T-helper 9 cell (primary cell): Measurements from ENCODE around the gene NFKB2.

Experiments used
- DNase-seq: peaks from one replicate; pipeline ENCODE4 v3.0.0-alpha.2; 2020

The NFKB2 gene

DNA sequence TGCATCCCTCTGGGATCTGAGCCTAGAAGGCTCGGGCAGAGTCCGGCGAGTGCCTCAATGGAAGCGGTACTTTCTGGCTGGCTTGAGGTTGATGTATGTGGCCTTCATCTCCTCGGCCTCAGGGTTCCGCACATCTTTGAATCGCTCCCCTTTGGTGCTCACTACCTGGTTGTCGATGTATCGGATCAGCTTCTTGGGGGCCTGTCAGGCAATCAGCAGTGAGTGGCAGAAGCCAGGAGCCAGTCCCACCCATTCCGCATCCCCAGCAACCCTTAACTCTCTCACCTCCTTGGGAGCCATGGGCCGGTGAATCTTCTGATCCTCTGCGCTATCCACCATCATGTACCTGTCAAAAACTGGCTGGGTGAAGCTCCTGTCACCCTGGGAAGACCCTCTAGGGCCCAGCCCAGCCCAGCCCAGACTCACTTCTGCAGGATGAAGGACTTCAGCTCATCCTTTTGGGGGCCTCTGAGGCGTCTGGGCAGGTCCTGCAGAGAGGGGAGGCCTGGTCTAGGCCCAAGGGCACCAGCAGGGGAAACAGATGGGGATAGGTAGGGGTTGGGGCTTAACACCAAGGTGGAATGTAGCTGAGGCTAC lies 28.0 kb downstream of the NFKB2 start:
- no peak for DNase-seq

DNA sequence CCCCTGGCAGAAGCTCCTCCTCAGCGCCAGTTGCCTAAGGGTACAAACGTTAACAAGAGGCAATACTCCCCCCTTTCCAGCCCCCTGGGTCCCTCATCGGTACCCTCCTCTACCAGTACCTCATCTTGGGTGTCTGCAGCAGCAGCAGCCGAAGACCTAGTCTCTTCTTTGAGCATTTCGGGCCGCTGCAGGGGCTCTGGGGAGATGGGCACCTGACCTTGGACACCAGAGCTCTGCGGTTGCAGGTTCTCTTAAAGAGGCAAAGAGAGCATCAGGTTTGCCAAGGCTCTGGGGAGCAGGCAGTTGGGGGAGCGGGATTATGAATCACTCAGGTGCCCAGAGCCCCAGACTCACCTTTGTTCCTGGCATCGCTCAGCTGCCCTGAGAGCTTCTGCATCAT lies 28.6 kb downstream of the NFKB2 start:
- no peak for DNase-seq

DNA sequence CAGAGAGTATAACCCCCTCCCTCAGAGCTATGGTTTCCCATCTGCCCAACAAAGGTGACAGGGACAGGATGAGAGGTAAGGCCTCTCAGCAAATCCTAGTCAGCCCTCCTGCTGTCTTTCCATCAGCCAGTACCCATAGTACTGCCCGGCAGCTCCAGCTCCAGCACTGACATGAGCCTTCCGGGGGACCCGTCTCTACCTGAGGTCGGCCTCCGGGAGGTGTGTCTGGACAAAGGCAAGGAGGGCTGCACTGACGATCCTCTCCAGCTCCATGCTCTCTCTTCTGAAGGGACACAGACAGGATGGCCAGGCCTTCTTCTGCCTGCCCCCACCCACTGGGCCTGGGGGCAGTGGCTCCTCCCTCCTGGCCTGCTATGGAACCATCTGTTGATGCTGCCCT lies 29.4 kb downstream of the NFKB2 start:
- DNase-seq, result no peak

DNA sequence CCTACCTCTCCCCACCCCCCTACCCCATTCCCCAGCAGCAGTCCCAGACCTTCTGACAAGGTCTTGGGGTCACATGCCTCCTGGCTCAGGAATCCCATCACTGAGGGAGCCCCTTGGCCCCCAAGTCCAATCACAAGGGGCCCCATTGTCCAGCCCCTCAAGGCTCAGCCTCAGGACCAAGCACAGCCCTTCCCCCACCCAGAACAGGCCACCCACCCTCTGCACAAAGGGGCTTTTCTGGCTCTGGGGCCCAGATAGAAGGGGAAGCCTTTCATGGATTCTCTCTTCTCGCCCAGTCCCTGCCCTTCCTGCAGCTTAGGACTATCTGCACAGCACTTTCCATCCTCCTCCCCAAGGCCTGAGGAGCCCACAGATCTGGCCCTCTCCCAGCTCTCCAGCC lies 29.9 kb downstream of the NFKB2 start:
- DNase-seq, result no peak

DNA sequence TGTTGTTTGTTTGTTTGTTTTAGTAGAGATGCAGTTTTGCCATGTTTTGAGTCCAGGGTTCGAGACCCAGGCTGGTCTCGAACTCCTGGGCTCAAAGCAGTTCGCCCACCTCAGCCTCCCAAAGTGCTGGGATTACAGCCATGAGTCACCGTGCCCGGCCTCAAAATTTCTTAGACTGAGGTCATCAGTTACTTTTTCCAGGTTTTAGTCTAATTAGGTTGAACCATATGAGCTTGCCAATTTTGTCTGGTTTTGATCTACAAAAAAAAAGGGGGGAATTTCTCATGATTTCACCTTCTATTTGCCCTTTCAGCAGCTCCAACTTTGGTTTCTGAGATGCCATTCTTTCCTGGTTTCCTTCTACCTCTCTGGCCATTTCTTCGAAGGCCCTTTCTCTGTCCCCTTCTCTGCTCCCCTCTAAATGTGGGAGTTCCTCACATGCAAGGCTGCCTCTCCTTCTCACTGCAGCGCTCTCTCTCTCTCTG lies 31.3 kb downstream of the NFKB2 start:
- no peak for DNase-seq

DNA sequence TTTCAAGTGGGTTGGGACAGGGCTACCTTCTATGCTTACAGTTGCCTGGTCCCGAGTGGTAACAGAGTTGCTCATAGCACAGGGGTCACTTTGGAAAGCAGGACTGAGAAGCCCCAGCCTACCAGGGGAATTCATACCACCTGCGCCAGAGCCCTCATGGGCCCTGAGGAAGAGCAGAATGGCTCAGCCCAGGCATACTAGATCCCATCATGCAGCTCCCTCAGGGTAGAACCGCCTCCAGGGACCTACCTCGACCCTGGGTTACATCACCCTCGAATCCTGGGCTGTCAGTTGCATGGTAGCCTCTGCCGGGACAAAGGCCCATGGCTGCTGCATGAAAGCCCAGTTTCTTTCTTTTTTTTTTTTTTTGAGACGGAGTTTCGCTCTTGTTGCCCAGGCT lies 34.0 kb downstream of the NFKB2 start:
- DNase-seq, result no peak

DNA sequence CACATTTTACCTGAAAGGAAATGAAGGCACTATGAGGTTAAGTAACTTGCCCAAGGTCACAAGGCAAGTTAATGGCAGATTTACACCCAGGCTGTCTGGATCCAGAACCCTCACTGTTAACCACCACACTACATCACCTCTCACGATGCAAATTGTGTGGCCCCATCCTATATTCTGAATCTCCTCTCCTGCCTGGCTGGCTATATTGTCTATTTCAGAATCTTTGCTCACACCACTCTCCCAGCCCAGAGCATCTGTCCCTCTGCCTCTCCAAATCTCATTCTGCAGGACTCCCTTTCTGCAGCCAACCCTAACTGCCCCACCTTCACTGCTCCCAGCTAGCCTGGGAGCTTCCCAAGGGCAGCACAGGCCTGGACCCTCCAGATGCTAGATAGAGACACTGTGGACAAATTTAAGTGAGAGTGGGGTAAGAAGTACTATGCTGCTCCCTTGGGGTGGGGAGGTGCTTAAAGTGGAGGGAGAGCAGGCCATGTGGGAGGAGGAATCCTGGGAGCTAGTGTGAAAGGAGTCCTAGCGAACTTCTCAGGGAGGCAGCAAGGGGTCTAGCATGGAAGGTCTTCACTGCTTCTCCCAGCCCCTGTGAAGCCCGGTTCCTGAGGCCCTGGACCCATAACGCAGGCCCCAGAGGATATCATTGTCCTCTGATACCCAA lies 36.1 kb downstream of the NFKB2 start:
- no peak for DNase-seq

DNA sequence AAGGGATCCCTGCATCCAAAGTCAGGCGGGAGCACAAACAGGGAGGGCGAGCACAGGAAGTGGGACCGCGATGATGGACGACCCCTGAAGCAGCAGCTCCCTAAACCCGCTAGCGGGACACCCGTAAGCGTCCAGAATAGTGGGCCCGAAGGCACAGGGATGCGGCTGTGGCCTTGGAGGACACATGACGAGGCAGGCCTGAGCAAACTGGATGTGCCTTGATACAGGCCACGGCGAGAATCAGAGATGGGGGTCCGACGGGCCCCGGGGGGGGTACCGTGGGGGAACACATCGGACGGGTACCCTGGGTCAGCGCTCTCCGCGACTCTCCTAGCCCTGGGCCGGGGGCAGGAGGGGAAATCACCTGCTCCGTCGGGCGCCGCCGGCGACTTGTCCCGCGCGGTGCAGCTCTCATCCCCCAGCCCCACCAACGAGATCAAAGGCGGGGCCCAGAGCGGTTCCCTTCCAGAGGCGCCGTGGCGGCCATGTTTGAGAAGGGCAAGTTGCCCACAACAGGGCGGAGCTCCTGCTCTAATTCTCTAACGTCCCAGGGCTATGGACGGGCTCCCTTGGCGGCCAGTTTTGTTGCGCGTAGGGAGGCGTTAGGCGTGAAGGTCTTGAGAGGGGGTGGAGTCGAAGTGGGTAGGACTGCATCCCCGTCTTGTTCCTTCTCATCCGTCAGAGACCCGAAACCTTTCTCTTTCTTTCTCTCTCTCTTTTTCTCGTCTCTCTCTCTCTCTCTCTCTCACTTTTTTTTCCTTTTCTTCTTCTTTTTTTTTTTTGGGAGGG lies 36.9 kb downstream of the NFKB2 start, which contains the start of gene CUEDC2:
CUEDC2 (minus strand) TSS at position 413 of the 789 bp plus-strand sequence. CDS start 7,386 bp downstream, outside the sequence.
- DNase-seq, result peak; percentile 95

DNA sequence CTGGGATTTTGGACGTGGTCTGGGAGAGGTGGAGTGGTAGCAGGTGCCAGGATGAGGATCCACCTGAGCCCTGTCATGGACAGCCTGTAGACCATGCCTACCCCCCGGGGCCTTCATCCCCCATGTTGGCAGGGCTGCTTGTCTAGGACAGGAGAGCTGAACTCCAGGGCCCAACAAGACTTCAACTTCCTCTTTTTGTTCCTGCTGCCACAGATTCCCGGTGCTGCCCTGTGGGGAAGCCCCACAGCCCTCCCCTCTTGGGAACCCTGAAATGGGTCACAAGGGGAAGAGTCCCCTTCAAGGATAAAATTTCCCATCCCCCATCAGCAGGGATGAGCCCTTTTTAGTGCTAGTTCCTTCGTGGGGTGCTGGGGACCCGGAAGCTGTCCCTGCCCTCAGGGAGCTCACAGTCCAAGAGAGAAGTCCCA lies 38.1 kb downstream of the NFKB2 start:
- DNase-seq, result no peak

DNA sequence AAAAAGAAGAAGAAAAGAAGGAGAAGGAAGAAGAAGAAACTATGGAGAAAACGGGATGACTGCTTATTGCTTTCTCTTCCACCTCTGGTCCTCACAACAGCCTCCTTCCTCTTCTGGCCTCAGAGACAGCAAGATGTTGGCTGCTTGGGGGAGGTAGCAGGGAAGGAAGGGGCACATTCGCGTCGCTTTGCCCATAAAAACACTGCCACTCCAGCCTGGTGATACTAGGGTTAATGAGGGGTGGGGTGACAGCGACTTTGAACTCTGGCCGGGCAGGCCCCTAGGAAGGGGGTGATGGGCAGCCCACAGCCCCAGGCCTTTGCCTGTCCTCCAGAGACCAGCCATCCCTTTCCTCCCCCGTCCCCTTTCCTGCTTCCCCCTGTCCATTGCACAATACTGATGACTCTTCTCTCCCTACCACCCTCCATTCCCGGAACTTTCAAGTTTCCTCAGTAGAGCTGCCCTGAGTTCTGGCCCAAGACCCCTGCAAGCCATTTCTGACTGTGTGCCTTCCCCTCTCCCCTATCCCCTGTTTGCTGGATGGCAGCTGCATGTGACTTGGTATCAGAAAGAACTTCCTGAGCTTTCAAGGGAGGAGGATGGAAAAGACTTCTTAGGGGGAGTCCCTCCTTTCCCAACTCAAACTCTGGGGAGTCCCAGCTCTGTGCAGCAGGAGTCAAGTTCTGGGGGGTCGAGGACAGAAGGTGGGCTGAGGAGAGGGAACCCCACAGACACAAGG lies 39.1 kb downstream of the NFKB2 start:
- DNase-seq, result no peak

DNA sequence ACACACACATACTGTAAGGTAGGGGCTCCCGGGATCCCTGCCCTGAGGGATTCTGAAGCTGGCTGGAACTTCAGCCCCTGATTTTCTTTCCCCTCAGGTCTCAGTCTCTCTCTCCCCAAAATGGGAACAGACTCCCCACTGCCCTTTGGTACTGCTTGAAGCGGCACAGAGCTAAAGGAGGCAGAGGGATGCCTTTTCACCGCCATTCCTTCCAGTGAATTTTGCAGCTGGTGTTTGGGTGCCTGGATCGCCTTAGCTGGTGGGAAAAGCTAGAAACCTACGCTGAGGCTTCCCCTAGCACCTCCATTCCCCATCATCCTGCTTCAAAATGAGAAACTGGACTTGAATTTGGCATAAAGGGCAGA lies 39.6 kb downstream of the NFKB2 start:
- no peak for DNase-seq

DNA sequence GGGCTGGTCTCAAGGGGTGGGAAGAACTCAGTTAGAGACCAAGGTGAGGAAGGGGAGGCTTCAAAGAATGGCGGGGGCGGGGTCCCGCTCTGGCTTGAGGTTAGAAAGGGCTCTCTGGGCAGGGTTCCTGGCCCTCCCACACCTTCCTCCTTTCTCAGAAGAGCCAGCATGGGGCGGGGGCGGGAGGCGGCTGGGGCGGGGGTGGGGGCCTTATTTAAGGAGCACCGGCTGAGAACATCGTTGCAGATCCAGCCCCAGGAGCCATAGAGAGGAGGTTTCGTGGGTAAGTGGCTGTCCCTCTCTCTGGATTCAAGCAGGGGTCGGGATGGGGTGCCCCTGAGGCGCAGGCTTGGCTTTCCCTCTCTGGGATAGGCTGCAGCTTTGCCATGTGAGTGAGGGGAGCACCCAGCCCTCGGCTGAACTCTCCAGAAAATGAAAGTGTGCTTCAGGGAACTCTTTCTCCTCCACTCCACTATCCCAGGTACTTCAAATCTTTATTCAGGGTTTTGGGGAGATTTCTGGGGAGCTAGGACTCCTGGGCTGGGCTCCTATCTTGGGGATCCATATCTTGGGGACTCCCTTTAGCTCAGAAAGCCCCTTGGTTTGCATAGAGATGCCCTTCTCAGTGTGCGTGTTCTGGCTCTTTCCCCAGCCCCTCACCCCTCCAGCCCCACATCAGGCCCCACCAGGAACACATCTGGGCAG lies 40.2 kb downstream of the NFKB2 start:
- no peak for DNase-seq

DNA sequence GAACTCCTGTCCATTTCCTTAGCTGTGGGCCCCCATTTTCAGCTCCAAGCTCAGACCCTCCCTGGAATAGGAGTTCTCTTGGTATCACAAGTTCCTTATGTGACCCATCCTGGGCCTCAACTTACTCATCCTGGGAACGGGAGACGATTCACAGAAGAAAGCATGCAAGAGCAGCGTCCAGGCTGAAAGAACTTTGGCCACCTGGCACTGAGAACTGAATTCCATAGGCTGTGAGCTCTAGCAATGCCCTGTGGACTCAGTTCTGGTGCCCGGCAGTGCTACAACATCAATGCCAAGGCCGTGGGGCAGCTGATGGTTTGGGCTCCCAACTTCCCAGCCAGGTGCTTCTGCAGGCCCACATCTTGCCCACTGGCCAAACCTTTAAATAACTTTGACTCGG lies 40.8 kb downstream of the NFKB2 start:
- DNase-seq, result no peak

DNA sequence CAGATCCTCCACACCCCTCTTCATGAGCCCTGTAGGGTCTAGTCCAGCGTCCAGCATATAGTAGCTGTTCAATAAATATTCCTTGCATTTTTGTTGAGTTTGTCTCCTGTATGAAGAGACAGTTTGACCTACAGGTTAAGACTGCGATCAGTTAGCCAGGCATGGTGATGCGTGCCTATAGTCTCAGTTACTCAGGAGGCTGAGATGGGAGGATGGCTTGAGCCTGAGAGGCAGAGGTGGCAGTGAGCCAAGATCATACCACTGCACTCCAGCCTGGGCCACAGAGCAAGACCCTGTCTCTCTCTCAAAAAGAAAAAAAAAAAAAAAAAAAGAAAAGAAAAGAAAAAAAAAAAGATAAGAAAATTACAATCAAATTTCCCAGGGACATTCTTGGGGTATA lies 42.0 kb downstream of the NFKB2 start:
- DNase-seq, result no peak

DNA sequence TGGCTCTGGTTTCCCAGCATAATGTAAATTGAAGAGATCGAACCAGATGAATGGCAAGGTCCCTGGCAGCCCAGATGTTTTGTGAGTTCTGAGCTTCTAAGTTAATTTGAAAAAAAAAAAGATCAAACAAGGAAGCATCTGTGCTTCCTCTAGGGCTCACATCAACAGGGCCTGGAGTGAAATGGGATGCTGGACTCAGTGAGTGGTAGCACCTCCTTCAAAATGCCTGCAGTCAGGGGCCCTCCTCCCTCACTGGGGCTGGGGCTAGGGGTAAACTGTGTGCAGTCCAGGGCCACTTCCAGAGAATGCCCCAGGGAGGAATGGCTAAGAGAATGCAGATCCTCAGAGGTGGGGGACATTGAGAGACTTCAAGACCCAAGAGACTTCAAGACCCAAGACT lies 42.9 kb downstream of the NFKB2 start:
- DNase-seq, result no peak

DNA sequence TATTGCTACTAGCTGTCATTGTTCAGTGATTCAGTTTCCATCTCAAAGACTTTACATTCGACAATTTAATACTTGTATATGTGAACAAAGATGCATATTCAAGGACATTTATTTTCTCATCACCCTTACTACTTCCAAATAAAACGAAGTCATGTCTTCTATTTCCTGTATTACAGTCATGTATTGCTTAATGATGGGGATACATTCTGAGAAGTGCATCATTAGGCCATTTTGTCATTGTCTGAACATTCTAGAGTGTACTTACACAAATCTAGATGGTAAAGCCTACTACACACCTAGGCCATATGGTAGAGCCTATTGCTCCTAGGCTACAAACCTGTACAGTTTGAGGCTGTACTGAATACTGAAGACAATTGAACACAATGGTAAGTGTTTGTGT lies 49.3 kb downstream of the NFKB2 start:
- DNase-seq, result no peak

DNA sequence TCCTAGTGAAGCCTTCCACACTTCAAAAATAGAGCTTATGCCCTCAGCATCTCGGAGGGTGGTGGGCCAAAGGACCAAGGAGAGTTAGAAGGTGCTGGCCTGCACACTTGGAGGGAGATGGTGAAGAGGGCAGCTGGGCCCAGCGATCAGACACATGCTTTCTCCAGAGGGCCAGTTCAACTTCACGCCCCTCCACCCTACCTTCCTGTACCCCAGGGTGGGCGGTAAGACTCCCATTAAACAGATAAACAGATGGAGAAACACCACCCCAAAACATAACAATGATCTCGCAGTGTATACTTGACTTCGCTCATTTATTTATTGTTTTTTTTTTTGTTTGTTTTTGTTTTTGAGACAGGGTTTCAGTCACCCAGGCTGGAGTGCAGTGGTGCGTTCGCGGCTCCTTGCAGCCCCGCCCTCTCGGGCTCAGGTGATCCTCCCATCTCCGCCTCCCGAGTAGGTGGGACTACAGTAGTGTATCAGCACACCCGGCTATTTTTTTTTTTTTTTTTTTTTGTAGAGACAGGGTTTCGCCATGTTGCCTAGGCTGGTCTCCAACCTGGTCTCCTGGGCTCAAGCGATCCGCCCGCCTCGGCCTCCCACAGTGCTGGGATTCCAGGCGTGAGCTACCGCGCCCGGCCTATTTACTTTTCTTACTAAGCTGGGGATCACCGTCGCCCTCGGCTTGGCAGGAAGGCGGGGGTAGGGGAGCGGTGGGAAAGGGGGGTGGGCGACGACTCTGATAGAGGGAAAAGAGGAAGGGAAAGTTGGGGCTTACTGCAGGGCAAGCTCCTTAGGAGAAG lies 54.0 kb downstream of the NFKB2 start:
- DNase-seq, result peak; percentile 73

DNA sequence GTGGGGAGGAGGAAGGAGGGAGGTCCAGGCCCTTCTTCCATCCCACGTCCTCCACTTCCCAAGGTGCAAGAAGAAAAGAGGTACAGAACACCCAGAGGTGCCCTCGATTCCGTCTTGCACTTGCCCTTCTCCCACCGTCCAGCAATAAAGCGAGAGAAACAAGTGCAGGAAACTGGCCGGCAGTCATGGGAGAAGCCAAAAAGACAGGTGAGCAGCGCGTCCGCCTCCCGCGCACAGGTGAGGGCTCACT lies 54.5 kb downstream of the NFKB2 start:
- DNase-seq, result no peak

DNA sequence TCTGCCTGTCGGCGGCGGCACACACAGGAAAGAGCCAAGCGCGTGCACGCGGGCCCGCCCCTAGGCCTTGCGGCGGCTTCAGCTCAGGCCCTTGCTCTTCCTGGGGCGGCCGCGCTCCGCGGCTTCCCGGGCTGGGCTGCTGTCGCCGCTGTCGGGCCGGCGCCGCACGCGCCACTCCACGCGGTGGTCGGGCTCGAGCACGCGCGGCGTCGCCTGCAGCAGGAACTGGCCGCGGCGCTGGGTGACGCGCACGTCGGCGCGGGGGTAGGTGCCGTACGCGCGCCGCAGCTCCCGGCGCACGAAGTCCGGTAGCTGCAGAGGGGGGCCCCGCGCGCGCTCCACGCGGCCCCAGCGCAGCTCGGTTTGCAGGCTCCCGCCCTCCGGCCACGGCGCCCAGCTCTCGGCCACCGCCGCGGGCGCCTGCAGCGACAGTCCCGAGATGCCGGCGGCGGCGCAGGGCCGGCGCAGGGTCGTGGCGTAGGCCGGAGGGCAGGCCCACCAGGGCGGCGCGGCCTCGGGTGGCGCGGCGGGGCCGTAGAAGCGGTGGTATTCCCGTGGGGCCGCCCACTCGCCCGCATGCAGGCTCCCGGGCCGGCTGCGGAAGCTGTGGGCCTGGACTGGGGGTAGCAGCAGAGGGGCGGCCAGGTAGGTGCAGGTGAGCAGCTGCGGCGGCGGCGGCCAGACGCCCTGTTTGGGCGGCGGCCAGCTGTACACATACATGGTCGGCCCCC lies 55.0 kb downstream of the NFKB2 start:
- peak; percentile 81 for DNase-seq

DNA sequence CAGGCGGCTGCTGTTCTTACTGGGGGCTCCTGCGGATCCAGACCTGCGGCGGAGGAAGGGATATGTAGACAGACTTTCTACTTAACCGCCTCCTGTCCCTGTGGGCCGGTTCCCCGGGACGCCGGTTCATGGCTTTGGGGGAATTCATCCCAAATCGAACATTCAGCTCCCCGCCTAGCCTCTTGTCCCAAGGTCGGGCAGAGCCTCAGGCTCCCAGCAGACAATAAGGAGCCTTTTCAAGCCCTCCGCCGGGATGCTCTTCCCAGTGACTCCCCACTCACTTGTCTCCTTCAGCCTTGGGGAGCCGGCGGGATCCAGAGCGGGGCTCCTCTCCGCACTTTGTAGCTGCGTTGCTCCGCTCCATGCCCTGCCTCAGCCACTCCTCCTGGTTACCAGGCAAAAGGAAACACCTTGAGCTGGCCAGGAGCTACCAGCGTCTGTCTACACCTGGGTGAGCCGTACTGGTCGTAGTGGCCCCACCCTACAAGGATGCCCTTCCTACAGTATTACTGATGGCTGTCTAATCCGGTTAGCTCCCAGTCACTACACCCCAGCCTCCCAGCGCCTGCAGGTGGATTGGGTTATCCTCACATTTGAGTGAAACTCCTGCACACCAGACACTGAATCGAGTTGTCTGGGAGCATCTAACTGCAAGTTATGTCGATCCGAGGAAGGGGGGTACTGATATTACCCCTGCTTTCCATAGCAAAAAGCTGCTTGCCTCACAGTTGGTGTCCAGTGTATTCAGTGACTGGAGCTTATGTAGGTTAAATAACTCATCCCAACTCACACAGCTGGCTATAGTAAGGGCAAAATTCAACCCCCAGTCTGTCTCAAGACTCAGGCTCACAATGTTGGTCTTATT lies 55.8 kb downstream of the NFKB2 start, which contains the start of gene C10orf95:
C10orf95 (minus strand) TSS at position 439 of the 865 bp plus-strand sequence. CDS start 450 bp downstream, outside the sequence.
- DNase-seq, result no peak
